Left colon (tissue), 2 donors: Measurements from ENCODE around the gene WDR6. TPM values are rescaled to one million over a fixed set of nuclear protein-coding genes. Genes with fewer than 3 reads are reported as not detected.

Experiments used
- ATAC-seq: fragments of 200-7000 bp; cut with Tn5 transposase; one replicate; pipeline ENCODE4 v1.9.1; 2020; ENCODE audit warnings: mild to moderate bottlenecking, moderate library complexity
- DNase-seq, 2 donors: peaks; one replicate each; pipeline ENCODE4 v3.0.0-alpha.2; 2020
- intact Hi-C, 2 donors: fragments of 100-400 bp; cut with DNase I in 1 of 2; cut with micrococcal nuclease in 1 of 2; formaldehyde crosslinking; loops; one replicate each; pipeline versions ENCODE4 v1.11.2 to v1.14.0; 2022; cut with DNase I, micrococcal nuclease
- long read RNA-seq: library from polyadenylated mRNA; unstranded; transcript quantifications from one replicate; pipeline ENCODE4 v2.0.0, GENCODE V29; 2021
- total RNA-seq, 2 donors: library from RNA; stranded (reverse); fragmentation: NEBNext Ultra II Directional; extraction: Animal tissue kit (Norgen Biotek cat#: 25700); gene quantifications; one replicate each; pipeline ENCODE4 v1.2.1, GENCODE V29; 2021
- donor health status: DM: no; HTN: no; CAD: no.
- donor health status: DM: yes; HTN: yes; CAD: no.

The WDR6 gene
- total RNA-seq, result 100 to 1,000 TPM; 114 to 121 TPM
- long read RNA-seq, full-length matches to known transcripts, result 31 of 156 reads
- long read RNA-seq, partial matches to known transcripts, result 118 of 156 reads
- long read RNA-seq, other reads (novel, unspliced or antisense), result 7 of 156 reads

GRCh38 chr3:49007068-49007770 is at the start of gene WDR6:
Gene WDR6, plus strand, starts transcription at chr3:49007391. Its CDS starts 41 bp downstream, at chr3:49007432.
- intact Hi-C loops, result no loop called here
- peak; percentile 83 for ATAC-seq

GRCh38 chr3:48960841-48961413 is 46.3 kb upstream of the WDR6 start:
- ATAC-seq, result no peak
- DNase-seq, result no peak
- intact Hi-C loops, result no loop called here

More at GRCh38 chr3:49007068-49007770, at the start of gene WDR6:
- DNase-seq, result peak; percentile 98

DNA sequence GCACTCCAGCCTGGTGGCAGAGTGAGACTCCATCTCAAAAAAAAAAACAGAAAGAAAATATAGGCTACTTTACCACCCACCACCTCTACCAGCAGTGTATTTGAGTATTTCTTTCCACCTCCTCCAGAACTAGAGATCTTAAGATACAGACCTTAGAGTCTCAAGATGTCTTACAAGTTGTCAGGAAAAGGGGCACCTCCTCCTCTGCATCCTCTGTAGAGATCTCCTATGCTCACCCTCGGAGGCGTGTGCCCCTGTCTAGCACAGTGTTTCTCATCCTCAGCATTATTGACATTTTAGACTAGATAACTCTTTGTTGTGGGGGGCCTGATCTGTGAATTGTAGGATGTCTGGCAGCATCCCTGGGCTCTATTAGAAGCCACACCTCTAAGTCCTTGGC is 44.9 kb upstream of the WDR6 start:
- intact Hi-C loops, result no loop called here
- DNase-seq (no peak), ATAC-seq (no peak)

- intact Hi-C loops, result no loop called here
- no peak for DNase-seq
- ATAC-seq, result no peak
Measured at GRCh38 chr3:48962939-48963338, 44.3 kb upstream of the WDR6 start.

GRCh38 chr3:48963591-48963990 is 43.6 kb upstream of the WDR6 start:
- intact Hi-C loops, result no loop called here
- no peak for ATAC-seq
- DNase-seq, result no peak

GRCh38 chr3:48966367-48966766 is 40.8 kb upstream of the WDR6 start:
- DNase-seq (no peak), ATAC-seq (no peak)
- intact Hi-C loops, result no loop called here

DNA sequence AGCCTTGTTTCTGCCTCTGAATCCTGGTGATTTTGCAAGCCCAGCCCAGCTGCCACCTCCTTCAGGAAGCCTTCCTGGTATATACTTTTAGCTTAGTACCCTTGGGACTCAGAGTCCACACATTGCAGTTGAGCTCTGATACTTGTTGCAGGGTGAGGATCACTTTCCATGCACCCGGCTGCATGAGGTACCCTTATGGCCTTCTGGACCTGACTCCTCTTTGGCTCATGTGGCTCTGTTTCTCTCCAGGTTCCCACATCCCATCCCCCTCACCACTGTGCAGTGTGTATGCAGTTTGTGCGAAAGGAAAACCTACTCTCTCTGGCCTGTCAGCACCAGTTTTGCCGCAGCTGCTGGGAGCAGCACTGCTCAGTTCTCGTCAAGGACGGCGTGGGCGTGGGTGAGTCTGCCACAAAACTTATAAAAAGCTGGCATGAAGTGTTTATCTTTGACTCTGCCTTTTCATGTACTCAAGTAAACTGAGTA is 40.3 kb upstream of the WDR6 start:
- intact Hi-C loops, result no loop called here
- ATAC-seq (peak; percentile 70), DNase-seq (peak; percentile 54 to 65)

DNA sequence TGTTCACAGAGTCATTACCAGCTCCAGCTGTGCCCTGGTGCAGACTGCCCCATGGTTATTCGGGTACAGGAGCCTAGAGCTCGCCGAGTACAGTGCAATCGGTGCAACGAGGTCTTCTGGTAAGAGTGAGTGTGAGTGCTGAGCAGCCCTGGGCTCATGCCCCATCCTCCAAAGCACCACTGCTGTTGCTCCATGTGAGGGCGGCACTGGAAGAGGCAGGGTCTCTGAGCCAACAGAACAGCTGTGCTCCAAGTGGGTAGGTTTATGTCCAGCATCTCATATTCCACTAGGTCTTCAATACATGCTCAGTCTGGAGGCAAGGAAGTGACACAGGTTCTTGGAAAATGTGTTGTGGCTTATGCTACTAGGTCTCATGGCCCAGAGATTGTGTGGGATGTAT is 36.6 kb upstream of the WDR6 start:
- intact Hi-C loops, result no loop called here
- no peak for ATAC-seq
- DNase-seq, result no peak

DNA sequence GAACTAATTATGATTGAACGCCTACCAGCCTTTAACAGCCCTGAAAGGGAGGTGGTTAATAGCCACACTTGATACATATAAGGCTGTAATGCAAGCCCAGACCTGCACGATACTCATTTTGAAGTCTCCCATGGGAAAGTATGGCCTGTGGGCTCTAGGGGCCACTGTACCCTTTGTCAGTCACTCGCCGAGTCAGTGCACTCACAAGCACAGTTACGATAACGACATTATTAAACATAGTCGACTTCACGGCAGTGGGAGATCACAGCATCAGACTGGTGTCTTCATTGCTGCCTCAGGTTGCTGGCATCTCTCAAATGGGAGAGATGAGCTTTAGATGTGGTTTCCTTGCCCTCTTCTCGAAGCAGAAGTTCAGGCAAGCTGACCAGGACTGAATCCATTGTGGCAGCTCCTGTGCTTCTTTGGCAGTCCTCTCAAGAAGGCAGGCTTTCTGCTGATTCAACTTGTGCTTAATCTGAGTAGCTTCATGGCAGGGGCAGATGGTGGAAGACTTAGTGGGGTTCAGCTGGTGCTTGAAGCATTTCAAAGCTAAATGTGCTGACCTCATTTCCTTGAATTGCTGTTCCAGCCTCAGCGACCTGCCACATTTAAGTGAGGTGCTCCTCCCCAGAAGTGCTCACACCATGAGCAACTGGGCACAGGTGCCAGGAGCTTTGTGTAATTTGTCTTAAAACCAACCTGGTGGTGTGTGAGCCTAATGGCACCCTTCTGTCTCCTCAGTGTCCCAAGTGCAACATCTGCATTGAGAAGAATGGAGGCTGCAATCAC is 32.9 kb upstream of the WDR6 start:
- no peak for ATAC-seq
- intact Hi-C loops, result no loop called here
- DNase-seq, result no peak

DNA sequence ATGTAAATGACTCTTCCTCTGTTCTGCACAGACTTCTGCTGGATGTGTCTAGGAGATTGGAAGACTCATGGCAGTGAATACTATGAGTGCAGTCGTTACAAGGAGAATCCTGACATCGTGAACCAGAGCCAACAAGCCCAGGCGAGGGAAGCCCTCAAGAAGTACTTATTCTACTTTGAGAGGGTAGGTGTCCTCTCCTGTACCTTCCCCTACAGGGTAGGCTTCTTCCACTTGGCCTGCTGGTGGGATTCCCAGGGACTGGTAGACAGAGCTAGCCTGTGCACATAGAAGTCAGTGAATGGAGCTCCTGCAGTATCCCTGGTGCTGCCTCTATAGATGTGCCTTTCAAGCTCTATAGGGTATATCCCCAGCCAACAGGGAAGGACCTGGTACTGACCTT is 27.7 kb upstream of the WDR6 start:
- DNase-seq (no peak), ATAC-seq (no peak)
- intact Hi-C loops, result no loop called here

- no peak for ATAC-seq
- intact Hi-C loops, result no loop called here
- DNase-seq, result no peak
Measured at GRCh38 chr3:48980295-48980694, 26.9 kb upstream of the WDR6 start.

DNA sequence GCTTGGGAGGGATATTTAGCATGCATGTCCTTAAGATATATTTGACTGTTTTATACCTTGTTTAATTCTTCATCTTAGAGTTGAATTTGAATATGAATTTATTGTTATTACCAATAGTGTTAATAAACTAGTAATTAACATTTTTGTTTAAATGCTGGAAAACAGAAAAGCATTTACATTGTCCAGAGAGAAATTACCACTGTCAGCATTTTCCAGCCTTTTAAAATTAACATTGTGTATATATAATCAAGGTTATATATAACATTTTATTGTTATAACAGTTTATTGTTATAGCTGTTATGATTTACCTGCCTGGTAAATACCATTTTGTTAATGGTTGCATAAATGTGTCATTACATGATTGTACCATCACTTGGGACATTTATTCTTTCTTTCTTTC is 25.2 kb upstream of the WDR6 start:
- ATAC-seq (peak; percentile 53), DNase-seq (no peak)
- intact Hi-C loops, result no loop called here

DNA sequence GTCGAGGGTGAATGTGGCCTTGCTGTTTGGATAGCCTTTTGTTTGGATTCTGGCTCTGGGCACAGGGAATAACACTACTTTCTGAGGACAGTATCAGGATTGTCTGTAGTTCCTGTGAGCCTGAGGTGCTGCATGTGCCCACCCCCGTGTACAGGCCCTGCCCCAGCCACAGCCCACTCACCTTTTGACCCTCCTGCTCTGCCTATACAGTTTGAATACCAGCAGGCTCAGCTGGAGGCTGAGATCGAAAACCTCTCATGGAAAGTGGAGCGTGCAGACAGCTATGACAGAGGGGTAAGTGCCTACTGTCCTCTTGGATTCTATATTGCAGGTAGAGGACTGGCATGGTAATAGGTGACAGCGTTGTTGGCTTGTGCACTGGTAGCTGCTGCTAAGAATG is 24.5 kb upstream of the WDR6 start:
- ATAC-seq (no peak), DNase-seq (no peak)
- intact Hi-C loops, result no loop called here

GRCh38 chr3:48983096-48983495 is 24.1 kb upstream of the WDR6 start:
- ATAC-seq (no peak), DNase-seq (no peak)
- intact Hi-C loops, result no loop called here

DNA sequence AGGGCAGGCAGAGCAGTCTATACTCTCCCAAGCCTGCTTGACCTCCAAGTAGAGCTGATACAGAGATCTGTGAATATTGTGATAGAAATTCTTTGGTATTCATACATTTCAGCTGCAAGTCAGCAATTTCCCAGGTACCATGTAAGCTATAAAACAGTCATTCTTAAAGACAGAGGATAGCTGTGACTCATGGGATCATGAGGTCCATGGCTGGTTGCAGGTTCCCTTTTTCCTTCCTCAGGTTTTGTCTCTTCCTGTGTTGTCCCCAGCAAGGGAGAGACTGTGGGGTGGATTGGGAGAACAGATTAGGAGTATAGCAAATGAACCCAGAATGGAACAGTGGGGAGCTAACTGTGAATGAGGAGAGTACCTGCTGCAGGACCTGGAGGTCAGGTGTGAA is 22.5 kb upstream of the WDR6 start:
- intact Hi-C loops, result no loop called here
- ATAC-seq (no peak), DNase-seq (no peak)

- intact Hi-C loops, result no loop called here
- ATAC-seq (no peak), DNase-seq (no peak)
Measured at GRCh38 chr3:48985831-48986376, 21.3 kb upstream of the WDR6 start.

- intact Hi-C loops, result no loop called here
- no peak for ATAC-seq
- DNase-seq, result peak in 1 of 2 donors; percentile 23
Measured at GRCh38 chr3:48989126-48989795, 17.9 kb upstream of the WDR6 start.

GRCh38 chr3:48989796-48990635 is 17.2 kb upstream of the WDR6 start, which contains the start of gene P4HTM:
Gene P4HTM, plus strand, starts transcription at chr3:48990241. Its CDS starts 16 bp downstream, at chr3:48990257.
- intact Hi-C loops, result no loop called here
- ATAC-seq (peak; percentile 80), DNase-seq (peak; percentile 83 to 87)
